Peyer's patch (tissue), 4 donors: ENCODE results near the gene PCDHGC4. TPM values are rescaled to one million over a fixed set of nuclear protein-coding genes. Genes with fewer than 3 reads are reported as not detected.

ENCODE experiments used
- DNase-seq, 3 donors: peaks; one replicate each; pipeline ENCODE4 v3.0.0-alpha.2; 2017 to 2019
- H3K27ac ChIP-seq, 4 donors: fragments of 200-600 bp; sonication (generic); one replicate each; pipeline ENCODE4 v1.5.1; 2016 to 2019
- H3K27me3 ChIP-seq, 2 donors: fragments of 200-600 bp; sonication (generic); one replicate each; pipeline ENCODE4 v1.5.1; 2019
- H3K36me3 ChIP-seq, 3 donors: fragments of 200-600 bp; sonication (generic); one replicate each; pipeline ENCODE4 v1.5.1; 2016 to 2019
- H3K4me1 ChIP-seq, 4 donors: fragments of 200-600 bp; sonication (generic); one replicate each; pipeline ENCODE4 v1.5.1; 2016 to 2019
- H3K4me3 ChIP-seq, 4 donors: fragments of 200-600 bp; sonication (generic); 1 replicate in 3 of 4; 2 replicates in 1 of 4; pipeline ENCODE4 v1.5.1; 2016 to 2019; ENCODE audit warnings: mild to moderate bottlenecking in 1 of 4
- H3K9me3 ChIP-seq, 4 donors: fragments of 200-600 bp; sonication (generic); one replicate each; pipeline ENCODE4 v1.5.1; 2016 to 2019; ENCODE audit warnings: mild to moderate bottlenecking in 1 of 4
- POLR2A ChIP-seq, 2 donors: fragments of 450-650 bp; IDR thresholded peaks; one replicate each; pipeline ENCODE4 v1.5.1; 2017; ENCODE audit warnings: antibody characterized with exemption in 2 of 2, mild to moderate bottlenecking in 2 of 2, moderate library complexity in 2 of 2
- total RNA-seq, 4 donors: library from RNA; depleted of rRNA; stranded (reverse); fragments of >200 nt; gene quantifications; one replicate each; pipeline ENCODE4 v1.1.0, GENCODE V29; 2016
- TF ChIP-seq, protein P1 (sequence below), 6 experiments: fragments of 450-650 bp in 4 of 6; fragments of 200-600 bp in 2 of 6; sonication (generic) in 1 of 6; IDR thresholded peaks; one replicate each; pipeline ENCODE4 v1.5.1; 2017 to 2019; ENCODE audit warnings: antibody characterized with exemption in 6 of 6, mild to moderate bottlenecking in 3 of 6, moderate library complexity in 1 of 6

Gene PCDHGC4
- total RNA-seq, 4 donors from 2014 or later = 1.7 to 11.3 (median 5.3) TPM

DNA sequence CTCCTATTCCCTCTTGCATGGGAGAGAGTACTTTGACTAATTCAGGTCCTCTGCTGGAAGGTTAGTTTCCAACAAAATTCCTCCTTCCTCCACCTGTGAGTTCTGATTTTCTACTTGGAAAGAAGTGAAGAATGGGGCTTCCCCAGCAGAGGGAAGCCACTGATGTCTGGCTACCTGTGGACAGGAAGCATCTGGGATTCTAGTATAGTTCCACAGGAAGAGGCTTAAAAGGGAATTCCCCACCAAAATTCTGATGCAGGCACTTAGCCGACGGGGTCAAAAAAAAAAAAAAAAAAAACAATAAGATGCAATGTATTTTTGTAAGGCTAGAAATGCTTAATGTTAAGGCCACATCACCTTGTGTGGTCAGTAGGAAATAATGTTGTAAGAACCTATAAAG is 37.5 kb downstream of the PCDHGC4 start:
- no peaks in the 10 kb centered on the region for H3K27me3 ChIP-seq
- TF ChIP-seq POLR2A (IDR thresholded peaks at IDR 0.05) = no peak
- TF ChIP-seq, protein P1, sequence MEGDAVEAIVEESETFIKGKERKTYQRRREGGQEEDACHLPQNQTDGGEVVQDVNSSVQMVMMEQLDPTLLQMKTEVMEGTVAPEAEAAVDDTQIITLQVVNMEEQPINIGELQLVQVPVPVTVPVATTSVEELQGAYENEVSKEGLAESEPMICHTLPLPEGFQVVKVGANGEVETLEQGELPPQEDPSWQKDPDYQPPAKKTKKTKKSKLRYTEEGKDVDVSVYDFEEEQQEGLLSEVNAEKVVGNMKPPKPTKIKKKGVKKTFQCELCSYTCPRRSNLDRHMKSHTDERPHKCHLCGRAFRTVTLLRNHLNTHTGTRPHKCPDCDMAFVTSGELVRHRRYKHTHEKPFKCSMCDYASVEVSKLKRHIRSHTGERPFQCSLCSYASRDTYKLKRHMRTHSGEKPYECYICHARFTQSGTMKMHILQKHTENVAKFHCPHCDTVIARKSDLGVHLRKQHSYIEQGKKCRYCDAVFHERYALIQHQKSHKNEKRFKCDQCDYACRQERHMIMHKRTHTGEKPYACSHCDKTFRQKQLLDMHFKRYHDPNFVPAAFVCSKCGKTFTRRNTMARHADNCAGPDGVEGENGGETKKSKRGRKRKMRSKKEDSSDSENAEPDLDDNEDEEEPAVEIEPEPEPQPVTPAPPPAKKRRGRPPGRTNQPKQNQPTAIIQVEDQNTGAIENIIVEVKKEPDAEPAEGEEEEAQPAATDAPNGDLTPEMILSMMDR (IDR thresholded peaks at IDR 0.05) = no peak
- DNase-seq = no peak
- peaks cover 0 to 59% (median 0%) of the 10 kb centered on the region in 3 donors for H3K36me3 ChIP-seq
- peaks cover 0 to 45% (median 2%) of the 10 kb centered on the region in 4 donors for H3K4me1 ChIP-seq
- H3K27ac ChIP-seq = peak overlapping the region in 1 of 4 donors; percentile 50
- no peaks in the 10 kb centered on the region for H3K9me3 ChIP-seq
- H3K4me3 ChIP-seq = no peak overlapping the region

DNA sequence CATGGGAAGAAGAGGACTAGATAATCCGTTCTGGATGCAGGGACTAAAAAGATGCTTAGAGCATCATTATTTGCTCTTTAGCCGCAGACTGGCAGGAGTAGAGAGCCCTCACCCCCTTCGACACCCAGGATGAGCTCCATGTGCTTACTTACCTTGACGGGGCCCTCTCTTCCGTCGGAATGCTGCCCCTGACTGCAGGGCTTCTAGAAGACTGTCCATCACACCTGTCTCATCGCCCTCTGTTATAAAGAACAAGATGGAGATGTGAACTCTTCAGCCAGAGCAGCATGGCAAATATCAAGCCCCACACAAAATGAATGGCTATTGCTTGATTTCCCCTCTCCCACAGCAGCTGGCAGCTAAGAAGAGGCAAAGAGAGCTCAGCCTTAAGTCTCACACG is 39.2 kb downstream of the PCDHGC4 start:
- Histone ChIP-seq H3K9me3 (no peaks in the 10 kb centered on the region), H3K27me3 (no peaks in the 10 kb centered on the region), H3K4me3 (no peak overlapping the region), H3K27ac (peak overlapping the region in 1 of 4 donors; percentile 23), H3K36me3 (peaks cover 0 to 61% (median 0%) of the 10 kb centered on the region in 3 donors), H3K4me1 (peaks cover 0 to 39% (median 2%) of the 10 kb centered on the region in 4 donors)
- no peak for DNase-seq
- TF ChIP-seq, protein P1 (IDR thresholded peaks at IDR 0.05) = no peak
- TF ChIP-seq POLR2A (IDR thresholded peaks at IDR 0.05) = no peak

DNA sequence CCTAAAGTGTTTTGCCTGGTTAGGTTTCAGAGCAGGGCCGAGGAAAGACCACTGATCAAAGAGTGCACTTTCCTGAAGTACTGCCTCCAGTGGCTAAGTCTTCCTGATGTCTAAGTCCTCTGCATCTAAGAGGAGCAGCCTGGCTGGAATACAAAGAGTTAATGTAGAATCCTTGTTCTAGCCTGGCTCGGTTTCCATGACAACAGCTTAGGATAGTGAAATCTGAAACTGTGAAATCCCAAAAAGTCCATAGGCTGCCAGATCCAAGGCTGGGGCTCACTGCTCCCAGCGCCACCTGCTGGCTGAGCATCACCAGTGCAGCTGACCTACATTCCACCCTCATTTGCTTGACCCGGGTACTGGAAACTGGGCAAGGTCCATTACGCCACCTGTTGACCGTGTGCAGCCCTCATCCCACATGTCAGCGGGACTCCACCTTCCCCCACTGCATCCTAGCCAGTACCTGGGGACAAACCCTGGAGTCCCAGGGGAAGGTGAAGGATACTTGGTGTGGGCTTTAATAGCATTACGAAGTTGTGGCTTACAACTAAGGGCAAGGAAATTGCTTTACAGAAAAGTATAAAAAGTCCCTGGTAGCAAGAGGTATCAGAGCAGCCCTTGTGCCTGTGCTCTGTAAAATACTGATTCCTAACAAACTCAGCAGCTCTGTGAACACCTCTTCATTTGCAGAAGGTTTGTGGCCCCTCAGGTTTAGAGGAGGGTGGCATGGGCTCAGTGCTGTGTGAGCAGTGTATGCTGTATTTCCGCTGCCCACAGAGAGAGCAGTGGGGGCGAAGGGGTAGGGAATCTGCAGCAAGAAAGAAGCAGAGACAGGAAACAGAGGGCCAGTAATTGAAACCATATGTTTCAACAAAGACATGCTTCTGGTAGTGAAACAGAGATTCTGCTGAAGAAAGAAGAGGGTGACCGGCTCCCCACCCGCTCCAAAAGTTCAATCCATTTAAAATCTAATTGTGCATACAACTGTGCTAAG is 40.1 kb downstream of the PCDHGC4 start:
- Histone ChIP-seq H3K27me3 (no peaks in the 10 kb centered on the region), H3K9me3 (no peaks in the 10 kb centered on the region), H3K4me3 (no peak overlapping the region), H3K27ac (peak overlapping the region in 3 of 4 donors; percentile 4 to 53 (median 51)), H3K4me1 (peaks cover 0 to 37% (median 2%) of the 10 kb centered on the region in 4 donors), H3K36me3 (peaks cover 0 to 62% (median 0%) of the 10 kb centered on the region in 3 donors)
- peak; percentile 66 to 90 (median 84) for DNase-seq
- TF ChIP-seq, protein P1 (IDR thresholded peaks at IDR 0.05) = peak; percentile 97 to 99 (median 97)
- no peak for TF ChIP-seq POLR2A (IDR thresholded peaks at IDR 0.05)

DNA sequence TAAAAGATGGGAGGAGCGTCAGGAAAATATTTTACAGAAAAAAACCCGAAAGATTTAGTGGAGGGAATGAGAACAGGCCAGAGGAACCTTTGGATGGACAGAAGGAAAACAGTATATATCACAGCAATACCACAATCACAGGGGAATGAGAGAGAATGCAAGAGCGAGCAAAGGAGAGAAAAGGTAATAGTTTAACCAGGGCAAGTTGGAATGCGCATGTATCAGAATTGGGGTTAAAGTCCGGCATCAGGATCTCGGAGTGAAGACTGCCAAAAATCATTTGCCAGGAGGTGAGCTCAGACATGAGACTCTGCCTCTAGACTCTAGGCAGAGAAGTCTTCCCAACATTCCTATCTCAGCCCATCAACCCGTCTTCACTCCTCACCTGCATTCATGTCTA is 40.8 kb downstream of the PCDHGC4 start:
- peaks cover 0 to 61% (median 0%) of the 10 kb centered on the region in 3 donors for H3K36me3 ChIP-seq
- DNase-seq = no peak

GRCh38 chr5:141527426-141527825 is 42.6 kb downstream of the PCDHGC4 start:
- peaks cover 0 to 68% (median 0%) of the 10 kb centered on the region in 3 donors for H3K36me3 ChIP-seq
- no peak for DNase-seq
- no peaks in the 10 kb centered on the region for H3K9me3 ChIP-seq
- no peaks in the 10 kb centered on the region for H3K27me3 ChIP-seq
- H3K27ac ChIP-seq = peak overlapping the region in 1 of 4 donors; percentile 16
- no peak for TF ChIP-seq POLR2A (IDR thresholded peaks at IDR 0.05)
- TF ChIP-seq, protein P1 (IDR thresholded peaks at IDR 0.05) = no peak
- no peak overlapping the region for H3K4me3 ChIP-seq
- peaks cover 0 to 26% (median 2%) of the 10 kb centered on the region in 4 donors for H3K4me1 ChIP-seq

More for the DNA sequence above, 40.8 kb downstream of the PCDHGC4 start:
- TF ChIP-seq, protein P1 (IDR thresholded peaks at IDR 0.05) = no peak
- no peak for TF ChIP-seq POLR2A (IDR thresholded peaks at IDR 0.05)
- Histone ChIP-seq H3K27ac (peak overlapping the region in 3 of 4 donors; percentile 4 to 53 (median 51)), H3K9me3 (no peaks in the 10 kb centered on the region), H3K4me3 (no peak overlapping the region), H3K27me3 (no peaks in the 10 kb centered on the region), H3K4me1 (peaks cover 0 to 37% (median 2%) of the 10 kb centered on the region in 4 donors)
